HL-60 (cell line): ENCODE measurements around the gene ANO9.

Source experiments
- DNase-seq, 2 experiments: peaks; one replicate each; pipeline ENCODE4 v3.0.0-alpha.2; 2010 to 2020; ENCODE audit warnings: low read depth in 1 of 2, low spot score in 1 of 2
- H3K27ac ChIP-seq: fragments of 250-450 bp; sonication (Bioruptor Pico); replicated peaks from 2 replicates; pipeline ENCODE4 v1.5.1; 2020; ENCODE audit warnings: mild to moderate bottlenecking, moderate library complexity
- H3K27me3 ChIP-seq: fragments of 250-450 bp; sonication (Bioruptor Pico); 2 replicates; pipeline ENCODE4 v1.5.1; 2021; ENCODE audit warnings: mild to moderate bottlenecking, moderate library complexity; ENCODE audit not compliant: insufficient read depth, poor library complexity, severe bottlenecking
- H3K4me3 ChIP-seq: replicated peaks from 2 replicates; pipeline ENCODE4 v1.5.1; 2011; ENCODE audit warnings: mild to moderate bottlenecking, control low read depth, low read length; ENCODE audit not compliant: insufficient read depth
- CTCF ChIP-seq: IDR thresholded peaks from one replicate; pipeline ENCODE4 v1.5.1; 2011; ENCODE audit warnings: low read length, control low read depth, inconsistent platforms; ENCODE audit not compliant: insufficient read depth
- GABPA ChIP-seq: IDR thresholded peaks from 2 replicates; pipeline ENCODE4 v1.6.1; 2012; ENCODE audit warnings: low read depth
- POLR2AphosphoS5 ChIP-seq: IDR thresholded peaks from 2 replicates; pipeline ENCODE4 v1.6.1; 2012; ENCODE audit warnings: low read depth
- REST ChIP-seq: IDR thresholded peaks from 2 replicates; pipeline ENCODE4 v1.6.1; 2012; ENCODE audit warnings: low read depth; ENCODE audit not compliant: insufficient replicate concordance
- SPI1 ChIP-seq: IDR thresholded peaks from 2 replicates; pipeline ENCODE4 v1.6.1; 2012; ENCODE audit warnings: low read depth, mild to moderate bottlenecking, borderline replicate concordance

ANO9 gene

GRCh38 chr11:479311-479710, 37.5 kb upstream of the ANO9 start:
- TF ChIP-seq SPI1 (no peak), GABPA (no peak), REST (no peak), CTCF (no peak), POLR2AphosphoS5 (no peak)
- H3K27me3 ChIP-seq = no peaks in the 10 kb centered on the region
- H3K27ac ChIP-seq = no peak overlapping the region
- DNase-seq = no peak
- no peak overlapping the region for H3K4me3 ChIP-seq

- TF ChIP-seq REST (no peak), SPI1 (no peak), POLR2AphosphoS5 (no peak), CTCF (no peak), GABPA (no peak)
- H3K27ac ChIP-seq = no peak overlapping the region
- DNase-seq = no peak
- H3K4me3 ChIP-seq = no peak overlapping the region
- no peaks in the 10 kb centered on the region for H3K27me3 ChIP-seq
These were observed 35.4 kb upstream of the ANO9 start for GRCh38 chr11:477052-477715.

- DNase-seq = no peak
- no peak for TF ChIP-seq CTCF
- no peak for TF ChIP-seq SPI1
- TF ChIP-seq REST = no peak
- TF ChIP-seq GABPA = no peak
- no peak for TF ChIP-seq POLR2AphosphoS5
- Histone ChIP-seq H3K27me3 (no peaks in the 10 kb centered on the region), H3K4me3 (no peak overlapping the region), H3K27ac (no peak overlapping the region)
These were observed 34.6 kb upstream of the ANO9 start for GRCh38 chr11:476416-476815.
